Measurements from ENCODE around the gene TBC1D9B.
A peak's percentile ranks its signal among the peaks of the same experiment; 100 is the strongest.

The TBC1D9B gene

GRCh38 chr5:179824745-179825112 is 83.0 kb downstream of the TBC1D9B start:
- TF ChIP-seq CTCF (IDR thresholded peaks at IDR 0.05; ENCODE audit: extremely low read depth, insufficient read depth, missing control alignments) = no peak
- no peak for DNase-seq (ENCODE audit: low spot score)
- in situ Hi-C loops (cut with MboI; ENCODE audit: low pct_unique_long_range_greater_than_20kb, low sequenced_read_pairs, unreplicated experiment) = no loop called here

GRCh38 chr5:179823937-179824744 is 83.6 kb downstream of the TBC1D9B start:
- no peak for DNase-seq (ENCODE audit: low spot score)
- in situ Hi-C loops (cut with MboI; ENCODE audit: low pct_unique_long_range_greater_than_20kb, low sequenced_read_pairs, unreplicated experiment) = no loop called here
- no peak for TF ChIP-seq CTCF (IDR thresholded peaks at IDR 0.05; ENCODE audit: extremely low read depth, insufficient read depth, missing control alignments)

GRCh38 chr5:179822444-179822990 is 85.2 kb downstream of the TBC1D9B start:
- TF ChIP-seq CTCF (IDR thresholded peaks at IDR 0.05; ENCODE audit: extremely low read depth, insufficient read depth, missing control alignments) = no peak
- no peak for DNase-seq (ENCODE audit: low spot score)
- in situ Hi-C loops (cut with MboI; ENCODE audit: low pct_unique_long_range_greater_than_20kb, low sequenced_read_pairs, unreplicated experiment) = no loop called here

GRCh38 chr5:179822059-179822432 is 85.7 kb downstream of the TBC1D9B start:
- in situ Hi-C loops (cut with MboI; ENCODE audit: low pct_unique_long_range_greater_than_20kb, low sequenced_read_pairs, unreplicated experiment) = no loop called here
- DNase-seq (ENCODE audit: low spot score) = no peak
- no peak for TF ChIP-seq CTCF (IDR thresholded peaks at IDR 0.05; ENCODE audit: extremely low read depth, insufficient read depth, missing control alignments)

GRCh38 chr5:179821298-179822058 is 86.2 kb downstream of the TBC1D9B start:
- in situ Hi-C loops (cut with MboI; ENCODE audit: low pct_unique_long_range_greater_than_20kb, low sequenced_read_pairs, unreplicated experiment) = no loop called here
- peak; percentile 4 for TF ChIP-seq CTCF (IDR thresholded peaks at IDR 0.05; ENCODE audit: extremely low read depth, insufficient read depth, missing control alignments)
- peak; percentile 95 for DNase-seq (ENCODE audit: low spot score)

GRCh38 chr5:179820483-179821297 is 87.0 kb downstream of the TBC1D9B start, which contains the start of gene SQSTM1:
Gene SQSTM1, plus strand, starts transcription at chr5:179820905. Its CDS starts 32 bp downstream, at chr5:179820937.
- peak; percentile 95 for DNase-seq (ENCODE audit: low spot score)
- in situ Hi-C loops (cut with MboI; ENCODE audit: low pct_unique_long_range_greater_than_20kb, low sequenced_read_pairs, unreplicated experiment) = no loop called here

More at GRCh38 chr5:179820483-179821297, 87.0 kb downstream of the TBC1D9B start, which contains the start of gene SQSTM1:
- TF ChIP-seq CTCF (IDR thresholded peaks at IDR 0.05; ENCODE audit: extremely low read depth, insufficient read depth, missing control alignments) = no peak

All from GM13977 (cell line).